HepG2 (cell line): ENCODE measurements around the gene UPB1. TPM values are rescaled to one million over a fixed set of nuclear protein-coding genes. Genes with fewer than 3 reads are reported as not detected.

ENCODE experiments used
- ATAC-seq: fragments of 200-7000 bp; cut with Tn5 transposase; 3 replicates; pipeline ENCODE4 v1.9.1; 2020; ENCODE audit warnings: mild to moderate bottlenecking, moderate library complexity
- BruUV-seq: library from RNA; stranded (reverse); fragments of 400-500 nt; replicated peaks from 2 replicates; lab custom pipeline; 2021; lab: Mats Ljungman, UMichigan
- CTCF ChIA-PET: fragments of 300-600 bp; formaldehyde crosslinking; extraction: SDS; loops from one replicate; lab custom pipeline; 2021; ENCODE audit warnings: low total read pairs, inconsistent platforms, low intra/inter-chr PET ratio; lab: Yijun Ruan, JAX
- POLR2A ChIA-PET: fragments of 350-600 bp; sonication (Branson Sonifier 250); formaldehyde crosslinking; loops from one replicate; lab custom pipeline; 2020; ENCODE audit warnings: antibody characterized with exemption, inconsistent platforms; lab: Yijun Ruan, JAX
- DNase-seq: peaks from one replicate; pipeline ENCODE4 v3.0.0-alpha.2; 2015; ENCODE audit warnings: low spot score
- FAIRE-seq: peaks from 3 replicates; lab custom pipeline; 2011; peaks lifted over from hg19 to GRCh38; lab: Jason Lieb, UNC
- H2AFZ ChIP-seq: one replicate; pipeline ENCODE4 v1.6.1; 2011; ENCODE audit warnings: low read length, inconsistent platforms
- H3K27ac ChIP-seq: fragments of 300-600 bp; 3 replicates; pipeline ENCODE4 v1.8.0; 2011; ENCODE audit warnings: mixed run types, mild to moderate bottlenecking, mixed read lengths, low read length, inconsistent platforms; ENCODE audit not compliant: insufficient read depth; ENCODE audit errors: extremely low read length
- H3K27me3 ChIP-seq, 2 experiments: fragments of 200-600 bp in 1 of 2; 2 replicates in 1 of 2; 3 replicates in 1 of 2; pipeline versions ENCODE4 v1.6.0 to v1.8.0; 2011; ENCODE audit warnings: low read length in 2 of 2, mild to moderate bottlenecking in 2 of 2, moderate library complexity in 2 of 2, inconsistent platforms in 1 of 2; ENCODE audit not compliant: insufficient read depth in 2 of 2, control insufficient read depth in 1 of 2
- H3K36me3 ChIP-seq, 2 experiments: fragments of 200-600 bp in 1 of 2; replicated peaks in 1 of 2; 2 replicates in 1 of 2; 3 replicates in 1 of 2; pipeline versions ENCODE4 v1.5.1 to v1.8.0; 2011; ENCODE audit warnings: low read length in 2 of 2, inconsistent platforms in 1 of 2; ENCODE audit not compliant: insufficient read depth in 2 of 2, control insufficient read depth in 1 of 2
- H3K4me1 ChIP-seq: 2 replicates; pipeline ENCODE4 v1.5.1; 2012; ENCODE audit warnings: low read length, inconsistent platforms; ENCODE audit not compliant: insufficient read depth
- H3K4me2 ChIP-seq: 2 replicates; pipeline ENCODE4 v1.6.0; 2011; ENCODE audit warnings: low read depth, low read length, inconsistent platforms
- H3K4me3 ChIP-seq, 3 experiments: fragments of 200-600 bp in 1 of 3; sonication (generic), shearing (Covaris generic) in 1 of 3; replicated peaks in 1 of 3; 2 replicates each; pipeline ENCODE4 v1.5.1; 2011 to 2016; ENCODE audit warnings: low read length in 3 of 3, inconsistent platforms in 2 of 3, low read depth in 2 of 3, mild to moderate bottlenecking in 2 of 3, control low read depth in 1 of 3, mixed read lengths in 1 of 3; ENCODE audit not compliant: insufficient read depth in 1 of 3
- H3K79me2 ChIP-seq: one replicate; pipeline ENCODE4 v1.6.1; 2011; ENCODE audit warnings: low read length, inconsistent platforms; ENCODE audit not compliant: insufficient read depth
- H3K9ac ChIP-seq: 2 replicates; pipeline ENCODE4 v1.6.0; 2011; ENCODE audit warnings: mild to moderate bottlenecking, low read depth, low read length, inconsistent platforms; ENCODE audit not compliant: insufficient read depth
- H3K9me3 ChIP-seq: 2 replicates; pipeline ENCODE4 v1.5.1; 2012; ENCODE audit warnings: mild to moderate bottlenecking, low read length
- H4K20me1 ChIP-seq: 2 replicates; pipeline ENCODE4 v1.6.0; 2011; ENCODE audit warnings: inconsistent platforms, mild to moderate bottlenecking, low read length, moderate library complexity; ENCODE audit not compliant: insufficient read depth
- GABPA ChIP-seq, 2 experiments: IDR thresholded peaks; 2 replicates each; pipeline ENCODE4 v1.6.1; 2011 to 2016; ENCODE audit warnings: low read depth in 2 of 2, low read length in 1 of 2, missing biosample characterization in 1 of 2, missing genetic modification characterization in 1 of 2
- MTA3 ChIP-seq: sonication (generic); formaldehyde crosslinking; IDR thresholded peaks from 2 replicates; pipeline ENCODE4 v1.4.0; 2020; ENCODE audit warnings: missing genetic modification reagents
- TBP ChIP-seq: sonication (generic); formaldehyde crosslinking; IDR thresholded peaks from 2 replicates; pipeline ENCODE4 v1.5.0; 2020; ENCODE audit warnings: missing genetic modification reagents
- ZNF263 ChIP-seq: sonication (generic); formaldehyde crosslinking; IDR thresholded peaks from 2 replicates; pipeline ENCODE4 v1.4.0; 2020; ENCODE audit warnings: missing genetic modification reagents
- ZNF556 ChIP-seq: sonication (generic); formaldehyde crosslinking; IDR thresholded peaks from 2 replicates; pipeline ENCODE4 v1.4.0; 2020; ENCODE audit warnings: mild to moderate bottlenecking, missing genetic modification reagents, borderline replicate concordance
- WGBS: methylation state at CpG from one replicate; pipeline ENCODE4 v1.1.6; 2017; ENCODE audit warnings: low lambda C conversion rate; 5-methylcytosine and 5-hydroxymethylcytosine counted together
- in situ Hi-C: cut with HindIII; loops from 2 replicates; pipeline ENCODE4 v1.10.0; 2017; ENCODE audit warnings: low pct_unique_long_range_greater_than_20kb; ENCODE audit not compliant: extremely low pct_ligation_motif_present
- intact Hi-C: fragments of 100-400 bp; cut with micrococcal nuclease; formaldehyde crosslinking; loops from one replicate; pipeline ENCODE4 v1.10.0; 2022; ENCODE audit not compliant: unreplicated experiment
- polyA plus RNA-seq, 8 experiments: library from polyadenylated mRNA; depleted of rRNA in 3 of 8; stranded (reverse) in 7 of 8; unstranded in 1 of 8; fragments of >200 nt; fragmentation: Illumina TruSeq in 4 of 8; extraction: Trizol in 4 of 8; gene quantifications; 2 replicates each; pipeline versions ENCODE4 v1.2.1 to v1.2.3, GENCODE V29; 2011 to 2016; ENCODE audit warnings: low read depth in 4 of 8, missing spikeins in 1 of 8, mixed read lengths in 1 of 8; ENCODE audit not compliant: insufficient read depth in 1 of 8
- total RNA-seq, 5 experiments: library from RNA; depleted of rRNA; stranded (reverse); fragments of >200 nt; fragmentation: Illumina TruSeq; extraction: Trizol; gene quantifications; 2 replicates each; pipeline ENCODE4 v1.2.3, GENCODE V29; 2016; ENCODE audit warnings: low read depth in 1 of 5
- TF ChIP-seq, protein P1 (sequence below): sonication (generic); formaldehyde crosslinking; IDR thresholded peaks from 2 replicates; pipeline ENCODE4 v1.4.0; 2020; ENCODE audit warnings: mild to moderate bottlenecking, missing genetic modification reagents

UPB1 gene
- total and polyA plus RNA-seq, 2 of the 13 experiments (the other 11 are each of a cell fraction or from before 2014, with no cell fraction given) = 0.38 to 1.2 TPM

DNA sequence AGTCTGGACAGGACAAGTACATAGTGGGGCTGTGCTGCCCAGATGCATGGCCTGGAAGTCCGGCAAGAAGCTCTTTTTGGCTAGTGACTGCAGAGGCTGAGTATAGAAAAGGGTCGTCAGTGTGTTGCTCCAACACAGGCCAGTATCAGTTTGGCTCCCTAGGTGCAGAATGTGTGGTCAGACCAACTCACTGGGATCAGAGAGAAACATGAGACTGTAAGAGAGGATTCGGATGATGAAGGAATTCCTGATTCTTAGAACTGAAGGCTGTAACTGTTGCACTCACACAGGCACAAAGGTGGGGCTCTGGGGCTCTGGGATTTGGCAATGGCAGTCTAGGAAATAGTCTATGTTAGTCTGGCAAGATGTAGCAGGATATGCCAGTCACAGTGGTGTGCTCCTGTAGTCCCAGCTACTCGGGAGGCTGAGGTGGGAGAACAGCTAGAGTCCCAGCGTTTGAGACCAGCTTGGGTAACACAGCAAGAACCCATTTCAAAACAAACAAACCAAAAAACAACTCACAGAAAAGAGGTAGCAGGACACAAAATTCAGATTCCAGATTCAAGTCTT, 11.1 kb upstream of the UPB1 start:
- FAIRE-seq (no peak), DNase-seq (no peak), ATAC-seq (no peak; the same call in 2 of the 3 replicates)
- CTCF ChIA-PET = no interaction called here
- H3K4me1 ChIP-seq = peaks cover 62% of the 10 kb centered on the region
- H3K4me3 ChIP-seq = no peak overlapping the region
- H3K27ac ChIP-seq = no peak overlapping the region
- no peaks in the 10 kb centered on the region for H3K27me3 ChIP-seq
- H4K20me1 ChIP-seq = no peaks in the 10 kb centered on the region
- H2AFZ ChIP-seq = no peak overlapping the region
- H3K4me2 ChIP-seq = no peak overlapping the region
- H3K36me3 ChIP-seq = no peaks in the 10 kb centered on the region
- POLR2A ChIA-PET = interaction anchor here (1.5 to 2.9 kb wide), 2 partner anchors 16 to 22 kb away, joined by 4 to 14 read pairs; no protein-coding TSS in a partner anchor
- WGBS = 55% methylated on average over 5 of the region's 5 CpGs
- intact Hi-C loops = no loop called here
- in situ Hi-C loops = no loop called here
- no TSS peak for BruUV-seq
- no peaks in the 10 kb centered on the region for H3K9me3 ChIP-seq
- H3K9ac ChIP-seq = no peak overlapping the region
- TF ChIP-seq ZNF556 = no peak
- TF ChIP-seq TBP (CRISPR knock-in tag) = no peak
- no peak for TF ChIP-seq GABPA (IDR thresholded peaks at IDR 0.05; ENCODE audit: low read depth, low read length)
- no peak for TF ChIP-seq GABPA (CRISPR knock-in tag; IDR thresholded peaks at IDR 0.05; ENCODE audit: low read depth)
- TF ChIP-seq ZNF263 (CRISPR knock-in tag) = no peak
- no peak for TF ChIP-seq MTA3 (CRISPR knock-in tag)
- TF ChIP-seq, protein P1, sequence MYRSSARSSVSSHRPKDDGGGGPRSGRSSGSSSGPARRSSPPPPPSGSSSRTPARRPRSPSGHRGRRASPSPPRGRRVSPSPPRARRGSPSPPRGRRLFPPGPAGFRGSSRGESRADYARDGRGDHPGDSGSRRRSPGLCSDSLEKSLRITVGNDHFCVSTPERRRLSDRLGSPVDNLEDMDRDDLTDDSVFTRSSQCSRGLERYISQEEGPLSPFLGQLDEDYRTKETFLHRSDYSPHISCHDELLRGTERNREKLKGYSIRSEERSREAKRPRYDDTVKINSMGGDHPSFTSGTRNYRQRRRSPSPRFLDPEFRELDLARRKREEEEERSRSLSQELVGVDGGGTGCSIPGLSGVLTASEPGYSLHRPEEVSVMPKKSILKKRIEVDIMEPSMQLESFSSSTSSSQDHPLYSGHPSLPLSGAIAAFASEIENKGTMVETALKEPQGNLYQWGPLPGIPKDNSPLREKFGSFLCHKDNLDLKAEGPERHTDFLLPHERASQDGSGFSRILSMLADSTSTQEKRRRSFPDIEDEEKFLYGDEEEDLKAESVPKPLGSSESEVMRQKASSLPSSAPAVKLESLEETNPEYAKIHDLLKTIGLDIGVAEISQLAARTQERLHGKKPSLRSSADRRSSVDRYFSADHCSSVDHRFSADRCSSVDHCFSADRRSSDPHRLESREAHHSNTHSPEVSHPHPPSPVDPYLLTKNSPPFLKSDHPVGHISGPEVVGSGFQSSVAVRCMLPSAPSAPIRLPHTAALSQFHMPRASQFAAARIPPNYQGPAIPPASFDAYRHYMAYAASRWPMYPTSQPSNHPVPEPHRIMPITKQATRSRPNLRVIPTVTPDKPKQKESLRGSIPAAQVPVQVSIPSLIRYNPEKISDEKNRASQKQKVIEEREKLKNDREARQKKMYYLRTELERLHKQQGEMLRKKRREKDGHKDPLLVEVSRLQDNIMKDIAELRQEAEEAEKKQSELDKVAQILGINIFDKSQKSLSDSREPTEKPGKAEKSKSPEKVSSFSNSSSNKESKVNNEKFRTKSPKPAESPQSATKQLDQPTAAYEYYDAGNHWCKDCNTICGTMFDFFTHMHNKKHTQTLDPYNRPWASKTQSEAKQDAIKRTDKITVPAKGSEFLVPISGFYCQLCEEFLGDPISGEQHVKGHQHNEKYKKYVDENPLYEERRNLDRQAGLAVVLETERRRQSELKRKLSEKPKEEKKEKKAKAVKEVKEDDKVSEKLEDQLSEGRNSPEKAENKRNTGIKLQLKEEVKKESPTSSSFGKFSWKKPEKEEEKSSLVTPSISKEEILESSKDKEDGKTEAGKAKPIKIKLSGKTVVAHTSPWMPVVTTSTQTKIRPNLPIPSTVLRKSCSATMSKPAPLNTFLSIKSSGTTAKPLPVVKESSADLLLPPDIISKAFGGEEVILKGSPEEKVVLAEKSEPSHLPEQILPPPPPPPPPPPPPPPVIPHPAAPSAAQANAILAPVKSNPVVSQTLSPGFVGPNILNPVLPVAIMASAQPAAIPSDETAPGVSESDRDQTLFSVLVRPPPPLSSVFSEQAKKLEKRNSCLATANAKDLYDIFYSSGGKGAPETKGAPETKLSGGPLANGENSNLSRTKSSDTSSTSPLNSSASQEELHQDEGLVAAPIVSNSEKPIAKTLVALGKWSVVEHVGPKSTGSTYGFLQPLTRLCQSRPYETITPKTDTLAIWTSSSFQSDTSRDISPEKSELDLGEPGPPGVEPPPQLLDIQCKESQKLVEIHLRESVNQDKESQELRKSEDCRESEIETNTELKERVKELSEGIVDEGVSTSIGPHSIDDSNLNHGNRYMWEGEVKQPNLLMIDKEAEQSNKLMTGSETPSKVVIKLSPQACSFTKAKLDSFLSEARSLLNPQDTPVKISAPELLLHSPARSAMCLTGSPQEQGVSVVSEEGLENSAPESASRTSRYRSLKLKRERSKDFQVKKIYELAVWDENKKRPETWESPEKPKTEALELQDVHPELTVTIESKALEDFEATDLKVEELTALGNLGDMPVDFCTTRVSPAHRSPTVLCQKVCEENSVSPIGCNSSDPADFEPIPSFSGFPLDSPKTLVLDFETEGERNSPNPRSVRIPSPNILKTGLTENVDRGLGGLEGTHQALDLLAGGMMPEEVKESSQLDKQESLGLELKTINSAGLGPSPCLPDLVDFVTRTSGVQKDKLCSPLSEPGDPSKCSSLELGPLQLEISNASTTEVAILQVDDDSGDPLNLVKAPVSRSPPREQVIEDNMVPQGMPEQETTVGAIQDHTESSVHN (CRISPR knock-in tag) = no peak
- H3K79me2 ChIP-seq = no peaks in the 10 kb centered on the region
